SK-N-SH (cell line): ENCODE results near the gene PNKD. TPM values are rescaled to one million over a fixed set of nuclear protein-coding genes. Genes with fewer than 3 reads are reported as not detected.

ENCODE experiments used
- CTCF ChIA-PET: fragments of 300-600, 350-600 bp; formaldehyde crosslinking; extraction: SDS; loops from one replicate; lab custom pipeline; 2021; lab: Yijun Ruan, JAX
- POLR2A ChIA-PET: fragments of 350-600 bp; sonication (Branson Sonifier 250); formaldehyde crosslinking; extraction: SDS; loops from one replicate; lab custom pipeline; 2020; ENCODE audit warnings: antibody characterized with exemption, inconsistent platforms; lab: Yijun Ruan, JAX
- DNase-seq: peaks from one replicate; pipeline ENCODE4 v3.0.0; 2012
- H2AFZ ChIP-seq: fragments of 200-600 bp; sonication (generic); 2 replicates; pipeline ENCODE4 v1.8.1; 2016; ENCODE audit warnings: antibody characterized with exemption, mild to moderate bottlenecking, low read depth
- H3F3A ChIP-seq: fragments of 200-600 bp; sonication (generic); replicated peaks from 2 replicates; pipeline ENCODE3; 2016; ENCODE audit warnings: antibody characterized with exemption, mild to moderate bottlenecking; ENCODE audit not compliant: insufficient read depth
- H3K27ac ChIP-seq, 2 experiments: fragments of 200-500 bp in 1 of 2; fragments of 200-600 bp in 1 of 2; sonication (Bioruptor generic) in 1 of 2; sonication (generic), shearing (Covaris generic) in 1 of 2; 2 replicates each; pipeline versions ENCODE4 v1.5.1 to v1.6.1; 2014 to 2016; ENCODE audit warnings: low read depth in 2 of 2, inconsistent platforms in 1 of 2, low read length in 1 of 2, mild to moderate bottlenecking in 1 of 2, mixed read lengths in 1 of 2
- H3K27me3 ChIP-seq: fragments of 200-600 bp; sonication (generic), shearing (Covaris generic); 2 replicates; pipeline ENCODE4 v1.6.1; 2016; ENCODE audit warnings: mixed run types; ENCODE audit not compliant: insufficient read depth
- H3K36me3 ChIP-seq, 2 experiments: fragments of 200-500 bp in 1 of 2; fragments of 200-600 bp in 1 of 2; sonication (Bioruptor generic) in 1 of 2; sonication (generic) in 1 of 2; replicated peaks in 1 of 2; 2 replicates each; pipeline versions ENCODE3 to v1.5.1; 2014 to 2016; ENCODE audit warnings: low read length in 1 of 2, mild to moderate bottlenecking in 1 of 2; ENCODE audit not compliant: insufficient read depth in 2 of 2, control insufficient read depth in 1 of 2
- H3K4me1 ChIP-seq, 2 experiments: fragments of 200-500 bp in 1 of 2; fragments of 200-600 bp in 1 of 2; sonication (Bioruptor generic) in 1 of 2; sonication (generic), shearing (Covaris generic) in 1 of 2; 2 replicates each; pipeline versions ENCODE4 v1.5.1 to v1.6.1; 2014 to 2016; ENCODE audit warnings: low read depth in 1 of 2, low read length in 1 of 2, mixed run types in 1 of 2; ENCODE audit not compliant: insufficient read depth in 2 of 2, control insufficient read depth in 1 of 2
- H3K4me2 ChIP-seq: fragments of 200-600 bp; sonication (generic), shearing (Covaris generic); 2 replicates; pipeline ENCODE4 v1.6.1; 2017; ENCODE audit warnings: mixed run types
- H3K4me3 ChIP-seq, 2 experiments: fragments of 200-500 bp in 1 of 2; fragments of 200-600 bp in 1 of 2; sonication (Bioruptor generic) in 1 of 2; sonication (generic), shearing (Covaris generic) in 1 of 2; 2 replicates each; pipeline versions ENCODE4 v1.5.1 to v1.8.1; 2014 to 2016; ENCODE audit warnings: low read depth in 2 of 2, inconsistent platforms in 1 of 2, low read length in 1 of 2, mild to moderate bottlenecking in 1 of 2, mixed read lengths in 1 of 2, moderate library complexity in 1 of 2
- H3K79me2 ChIP-seq: fragments of 200-600 bp; sonication (generic); 2 replicates; pipeline ENCODE4 v1.8.1; 2017; ENCODE audit warnings: mild to moderate bottlenecking; ENCODE audit not compliant: insufficient read depth
- H3K9ac ChIP-seq: fragments of 200-600 bp; sonication (generic); 2 replicates; pipeline ENCODE4 v1.6.1; 2017; ENCODE audit warnings: mixed run types
- H3K9me2 ChIP-seq: fragments of 200-600 bp; sonication (generic); 2 replicates; pipeline ENCODE4 v1.6.1; 2017; ENCODE audit warnings: mixed run types
- H3K9me3 ChIP-seq: fragments of 200-600 bp; sonication (generic); 2 replicates; pipeline ENCODE4 v1.6.1; 2017; ENCODE audit warnings: mixed run types, mild to moderate bottlenecking, moderate library complexity
- H4K20me1 ChIP-seq: fragments of 200-600 bp; sonication (generic); 2 replicates; pipeline ENCODE4 v1.6.1; 2017; ENCODE audit warnings: mild to moderate bottlenecking, mixed run types; ENCODE audit not compliant: insufficient read depth
- ELF1 ChIP-seq: IDR thresholded peaks from 2 replicates; pipeline ENCODE4 v1.4.0; 2012
- EP300 ChIP-seq, 2 experiments: IDR thresholded peaks; 2 replicates each; pipeline versions ENCODE4 v1.4.0 to v1.6.1; 2012; ENCODE audit warnings: borderline replicate concordance in 1 of 2, low read depth in 1 of 2, low read length in 1 of 2
- FOSL2 ChIP-seq: IDR thresholded peaks from 2 replicates; pipeline ENCODE4 v1.4.0; 2012; ENCODE audit warnings: low read depth, mild to moderate bottlenecking, moderate library complexity, borderline replicate concordance
- FOXJ3 ChIP-seq: sonication (generic); formaldehyde crosslinking; IDR thresholded peaks from 2 replicates; pipeline ENCODE4 v1.5.1; 2020; ENCODE audit warnings: mild to moderate bottlenecking, missing genetic modification reagents
- POLR2AphosphoS5 ChIP-seq: IDR thresholded peaks from 2 replicates; pipeline ENCODE4 v1.6.1; 2012; ENCODE audit warnings: low read depth, low read length
- RCOR1 ChIP-seq: fragments of 150-350 bp; IDR thresholded peaks from 2 replicates; pipeline ENCODE4 v1.6.1; 2017; ENCODE audit warnings: antibody characterized with exemption, low read length
- RFX5 ChIP-seq: IDR thresholded peaks from 2 replicates; pipeline ENCODE4 v1.6.1; 2012; ENCODE audit warnings: mild to moderate bottlenecking, improper control_type of control experiment, low read length
- RXRA ChIP-seq: IDR thresholded peaks from 2 replicates; pipeline ENCODE4 v1.4.0; 2012; ENCODE audit warnings: low read depth, mild to moderate bottlenecking, borderline replicate concordance
- TAF1 ChIP-seq: IDR thresholded peaks from 2 replicates; pipeline ENCODE4 v1.6.1; 2012; ENCODE audit warnings: low read depth, mild to moderate bottlenecking, low read length, moderate library complexity, borderline replicate concordance
- TEAD4 ChIP-seq: IDR thresholded peaks from 2 replicates; pipeline ENCODE4 v1.4.0; 2012; ENCODE audit warnings: mild to moderate bottlenecking, borderline replicate concordance; ENCODE audit not compliant: insufficient read depth
- whole genome bisulfite sequencing: methylation state at CpG from one replicate; pipeline ENCODE4 v1.1.6; 2017; ENCODE audit warnings: low lambda C conversion rate; 5-methylcytosine and 5-hydroxymethylcytosine counted together
- polyA plus RNA-seq, 3 experiments: library from polyadenylated mRNA; depleted of rRNA; stranded (reverse); fragments of >200 nt; gene quantifications; 2 replicates each; pipeline ENCODE4 v1.2.3, GENCODE V29; 2012
- TF ChIP-seq, protein P1 (sequence below): fragments of 200-600 bp; sonication (generic); IDR thresholded peaks from 2 replicates; pipeline ENCODE4 v1.6.1; 2017; ENCODE audit warnings: antibody characterized with exemption, mild to moderate bottlenecking, moderate library complexity
- TF ChIP-seq, protein P2 (sequence below): IDR thresholded peaks from 2 replicates; pipeline ENCODE4 v1.4.0; 2012; ENCODE audit warnings: low read depth, borderline replicate concordance
- TF ChIP-seq, protein P3 (sequence below): fragments of 150-350 bp; IDR thresholded peaks from 2 replicates; pipeline ENCODE4 v1.6.1; 2016; ENCODE audit warnings: mild to moderate bottlenecking, low read depth, low read length
- TF ChIP-seq, protein P4 (sequence below): fragments of 150-350 bp; IDR thresholded peaks from 2 replicates; pipeline ENCODE4 v1.6.1; 2017; ENCODE audit warnings: antibody characterized with exemption, low read length, low read depth, borderline replicate concordance

The PNKD gene
- polyA plus RNA-seq, 1 of the 3 experiments (the other 2 are of a cell fraction), result 101 TPM

DNA sequence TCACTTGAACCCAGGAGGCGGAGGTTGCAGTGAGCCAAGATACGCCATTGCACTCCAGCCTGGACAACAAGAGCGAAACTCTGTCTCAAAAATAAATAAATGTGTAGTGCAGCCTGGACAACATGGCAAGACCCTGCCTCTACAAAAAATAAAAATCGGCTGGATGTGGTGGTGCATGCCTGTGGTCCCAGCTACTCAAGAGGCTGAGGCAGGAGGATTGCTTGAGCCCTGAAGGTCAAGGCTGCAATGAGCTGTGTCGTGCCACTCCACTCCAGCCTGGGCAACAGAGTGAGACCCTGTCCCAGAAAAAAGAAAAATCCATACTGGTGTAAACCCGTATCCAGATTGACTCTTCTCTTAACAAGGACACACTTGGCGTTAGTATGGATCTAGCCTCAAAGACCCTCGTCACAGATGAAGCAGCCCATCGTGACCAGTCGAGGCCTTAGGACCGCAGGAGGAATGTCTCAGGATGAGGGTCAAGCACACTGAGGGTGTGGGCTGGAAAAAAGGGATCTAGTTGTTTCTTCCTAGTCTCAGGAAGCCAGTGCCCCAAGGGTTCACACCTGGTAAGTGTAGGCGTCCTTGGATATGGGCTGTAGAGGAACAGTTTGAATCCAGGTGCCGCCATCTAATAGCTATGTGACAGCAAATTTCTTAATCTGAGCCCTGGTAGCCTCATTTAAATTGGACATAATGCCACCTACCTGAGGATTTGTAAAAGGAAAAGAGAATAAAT lies 13.5 kb upstream of the PNKD start:
- H3F3A ChIP-seq, result peaks cover 62% of the 10 kb centered on the region
- no peak overlapping the region; a peak in 1 of 4 replicates for H3K27ac ChIP-seq
- ChIA-PET CTCF (interaction anchor here (0.6 to 4.2 kb wide), 6 partner anchors 12 to 239 kb away, joined by 3 to 34 read pairs (median 4); no protein-coding TSS in a partner anchor), POLR2A (no interaction called here)
- no peaks in the 10 kb centered on the region for H3K9me3 ChIP-seq
- no peak overlapping the region for H3K9ac ChIP-seq
- TF ChIP-seq TEAD4 (no peak), EP300 (IDR thresholded peaks at IDR 0.05; ENCODE audit: borderline replicate concordance in 1 of 2, low read depth in 1 of 2, low read length in 1 of 2) (no peak), FOSL2 (no peak), TAF1 (no peak), ELF1 (no peak), FOXJ3 (CRISPR knock-in tag) (no peak)
- TF ChIP-seq, protein P1, sequence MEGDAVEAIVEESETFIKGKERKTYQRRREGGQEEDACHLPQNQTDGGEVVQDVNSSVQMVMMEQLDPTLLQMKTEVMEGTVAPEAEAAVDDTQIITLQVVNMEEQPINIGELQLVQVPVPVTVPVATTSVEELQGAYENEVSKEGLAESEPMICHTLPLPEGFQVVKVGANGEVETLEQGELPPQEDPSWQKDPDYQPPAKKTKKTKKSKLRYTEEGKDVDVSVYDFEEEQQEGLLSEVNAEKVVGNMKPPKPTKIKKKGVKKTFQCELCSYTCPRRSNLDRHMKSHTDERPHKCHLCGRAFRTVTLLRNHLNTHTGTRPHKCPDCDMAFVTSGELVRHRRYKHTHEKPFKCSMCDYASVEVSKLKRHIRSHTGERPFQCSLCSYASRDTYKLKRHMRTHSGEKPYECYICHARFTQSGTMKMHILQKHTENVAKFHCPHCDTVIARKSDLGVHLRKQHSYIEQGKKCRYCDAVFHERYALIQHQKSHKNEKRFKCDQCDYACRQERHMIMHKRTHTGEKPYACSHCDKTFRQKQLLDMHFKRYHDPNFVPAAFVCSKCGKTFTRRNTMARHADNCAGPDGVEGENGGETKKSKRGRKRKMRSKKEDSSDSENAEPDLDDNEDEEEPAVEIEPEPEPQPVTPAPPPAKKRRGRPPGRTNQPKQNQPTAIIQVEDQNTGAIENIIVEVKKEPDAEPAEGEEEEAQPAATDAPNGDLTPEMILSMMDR, result no peak
- TF ChIP-seq, protein P2, sequence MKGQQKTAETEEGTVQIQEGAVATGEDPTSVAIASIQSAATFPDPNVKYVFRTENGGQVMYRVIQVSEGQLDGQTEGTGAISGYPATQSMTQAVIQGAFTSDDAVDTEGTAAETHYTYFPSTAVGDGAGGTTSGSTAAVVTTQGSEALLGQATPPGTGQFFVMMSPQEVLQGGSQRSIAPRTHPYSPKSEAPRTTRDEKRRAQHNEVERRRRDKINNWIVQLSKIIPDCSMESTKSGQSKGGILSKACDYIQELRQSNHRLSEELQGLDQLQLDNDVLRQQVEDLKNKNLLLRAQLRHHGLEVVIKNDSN, result no peak
- TF ChIP-seq, protein P3, sequence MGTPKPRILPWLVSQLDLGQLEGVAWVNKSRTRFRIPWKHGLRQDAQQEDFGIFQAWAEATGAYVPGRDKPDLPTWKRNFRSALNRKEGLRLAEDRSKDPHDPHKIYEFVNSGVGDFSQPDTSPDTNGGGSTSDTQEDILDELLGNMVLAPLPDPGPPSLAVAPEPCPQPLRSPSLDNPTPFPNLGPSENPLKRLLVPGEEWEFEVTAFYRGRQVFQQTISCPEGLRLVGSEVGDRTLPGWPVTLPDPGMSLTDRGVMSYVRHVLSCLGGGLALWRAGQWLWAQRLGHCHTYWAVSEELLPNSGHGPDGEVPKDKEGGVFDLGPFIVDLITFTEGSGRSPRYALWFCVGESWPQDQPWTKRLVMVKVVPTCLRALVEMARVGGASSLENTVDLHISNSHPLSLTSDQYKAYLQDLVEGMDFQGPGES, result no peak
- TF ChIP-seq, all 33 proteins: peak for 0
- no peak for DNase-seq
- Histone ChIP-seq H3K4me3 (no peak overlapping the region), H3K27me3 (no peaks in the 10 kb centered on the region), H3K36me3 (peaks cover 28 to 42% of the 10 kb centered on the region in 2 experiments), H2AFZ (no peak overlapping the region), H3K9me2 (no peaks in the 10 kb centered on the region), H3K79me2 (no peaks in the 10 kb centered on the region), H3K4me1 (peaks cover 11 to 34% of the 10 kb centered on the region in 2 experiments), H3K4me2 (no peak overlapping the region), H4K20me1 (no peaks in the 10 kb centered on the region)
- 95% methylated on average over 13 of the region's 13 CpGs for WGBS

DNA sequence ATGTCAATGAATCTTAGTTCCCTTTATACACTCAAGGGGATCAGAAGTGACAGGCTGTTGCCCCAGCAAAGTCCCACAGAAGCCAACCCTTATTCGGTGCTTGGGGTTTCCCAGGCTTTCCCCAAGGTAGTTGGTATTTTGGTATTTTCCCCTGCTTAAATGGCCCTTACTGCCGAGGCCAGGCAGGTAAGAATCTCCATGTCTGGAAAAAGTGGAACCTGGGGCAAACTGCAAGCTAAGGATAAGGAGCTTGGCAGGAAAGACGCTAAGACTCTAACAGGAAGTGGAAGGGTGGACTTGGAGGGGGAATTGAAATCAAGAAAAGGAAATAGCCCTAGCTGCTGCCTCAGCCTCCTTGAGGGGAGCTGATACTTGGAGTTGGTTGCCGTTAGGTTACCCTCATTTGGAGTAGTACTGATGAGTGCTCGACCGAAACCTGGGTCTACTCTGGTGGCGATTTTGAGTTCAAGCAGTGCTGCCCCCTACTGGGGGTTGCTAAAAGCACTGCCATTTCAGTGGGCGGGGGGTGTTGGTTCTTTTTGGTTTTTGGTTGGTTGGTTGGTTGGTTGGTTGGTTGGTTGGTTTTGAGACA lies 12.8 kb upstream of the PNKD start:
- H3K27me3 ChIP-seq, result no peaks in the 10 kb centered on the region
- no peak overlapping the region for H3K9ac ChIP-seq
- H3K4me3 ChIP-seq, result no peak overlapping the region
- H3F3A ChIP-seq, result peaks cover 60% of the 10 kb centered on the region
- no peaks in the 10 kb centered on the region for H3K9me3 ChIP-seq
- peaks cover 11 to 41% of the 10 kb centered on the region in 2 experiments for H3K4me1 ChIP-seq
- DNase-seq, result peak; percentile 51
- TF ChIP-seq POLR2AphosphoS5 (peak; percentile 22; the same call in 1 of the 2 replicates), RCOR1 (no peak), FOSL2 (no peak), RFX5 (no peak), RXRA (no peak)
- TF ChIP-seq, protein P4, sequence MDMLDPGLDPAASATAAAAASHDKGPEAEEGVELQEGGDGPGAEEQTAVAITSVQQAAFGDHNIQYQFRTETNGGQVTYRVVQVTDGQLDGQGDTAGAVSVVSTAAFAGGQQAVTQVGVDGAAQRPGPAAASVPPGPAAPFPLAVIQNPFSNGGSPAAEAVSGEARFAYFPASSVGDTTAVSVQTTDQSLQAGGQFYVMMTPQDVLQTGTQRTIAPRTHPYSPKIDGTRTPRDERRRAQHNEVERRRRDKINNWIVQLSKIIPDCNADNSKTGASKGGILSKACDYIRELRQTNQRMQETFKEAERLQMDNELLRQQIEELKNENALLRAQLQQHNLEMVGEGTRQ, result no peak
- TF ChIP-seq, protein P1, result peak; percentile 76
- H3K27ac ChIP-seq, result no peak overlapping the region; a peak in 1 of 4 replicates
- H3K36me3 ChIP-seq, result peaks cover 26 to 38% of the 10 kb centered on the region in 2 experiments
- ChIA-PET POLR2A (no interaction called here), CTCF (interaction anchor here (0.6 to 4.2 kb wide), 7 partner anchors 13 to 239 kb away, joined by 3 to 34 read pairs (median 4); no protein-coding TSS in a partner anchor)
- no peaks in the 10 kb centered on the region for H3K79me2 ChIP-seq
- no peaks in the 10 kb centered on the region for H4K20me1 ChIP-seq
- WGBS, result over 99% methylated on average over 8 of the region's 8 CpGs
- H2AFZ ChIP-seq, result no peak overlapping the region
- H3K9me2 ChIP-seq, result no peaks in the 10 kb centered on the region
- no peak overlapping the region for H3K4me2 ChIP-seq
